ENCODE data around the gene PRR30.

PRR30 gene

GRCh38 chr2:27154488-27154887, 15.3 kb upstream of the PRR30 start:
- DNase-seq (ENCODE audit: low read depth in 3 of 3) = no peak

GRCh38 chr2:27152796-27153464, 13.7 kb upstream of the PRR30 start:
- no peak for DNase-seq (ENCODE audit: low read depth in 3 of 3)

DNA sequence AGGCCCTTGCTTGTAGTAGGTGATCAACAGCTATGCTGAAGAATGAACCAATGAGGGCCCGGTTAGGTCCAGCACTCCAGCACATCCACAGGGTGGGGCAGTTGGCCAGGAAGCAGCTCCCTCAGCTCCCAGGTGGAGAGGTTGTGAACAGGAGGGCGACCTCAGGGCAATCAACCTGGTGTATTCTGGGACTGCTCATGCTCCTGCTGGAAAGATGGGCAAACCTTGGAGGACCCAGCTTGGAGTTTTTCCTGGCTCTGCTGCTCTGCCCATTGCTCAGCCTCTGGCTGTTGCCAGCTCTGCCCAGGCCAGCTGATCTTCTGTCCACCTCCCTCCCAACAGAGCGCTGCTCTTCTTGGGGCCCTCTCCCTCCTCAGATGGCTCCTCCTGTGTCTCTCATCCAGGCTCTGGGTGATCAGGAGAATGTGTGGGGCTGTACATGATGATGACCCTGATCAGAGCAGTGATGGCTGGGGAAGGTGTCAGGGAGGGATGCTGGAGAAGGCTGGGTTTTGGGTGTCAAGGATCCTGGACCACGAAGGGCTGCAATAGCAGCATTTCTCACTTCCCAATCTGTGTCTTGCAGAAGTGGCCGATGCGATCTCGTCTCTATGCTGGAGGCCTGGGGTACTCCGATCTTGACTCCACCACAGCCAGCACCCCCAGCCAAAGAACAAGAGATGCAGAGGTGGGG, 13.0 kb upstream of the PRR30 start:
- no peak for DNase-seq (ENCODE audit: low read depth in 3 of 3)

- DNase-seq (ENCODE audit: low read depth in 3 of 3) = no peak
Observed at GRCh38 chr2:27150639-27151230, 11.5 kb upstream of the PRR30 start.

- no peak for DNase-seq (ENCODE audit: low read depth in 3 of 3)
Observed at GRCh38 chr2:27149570-27150405, 10.6 kb upstream of the PRR30 start.

- no peak for DNase-seq (ENCODE audit: low read depth in 3 of 3)
Observed at GRCh38 chr2:27148801-27149439, 9.7 kb upstream of the PRR30 start, which contains the start of gene TCF23. Gene TCF23 (plus strand): TSS chr2:27149004. CDS start chr2:27149134, 130 bp downstream.

DNA sequence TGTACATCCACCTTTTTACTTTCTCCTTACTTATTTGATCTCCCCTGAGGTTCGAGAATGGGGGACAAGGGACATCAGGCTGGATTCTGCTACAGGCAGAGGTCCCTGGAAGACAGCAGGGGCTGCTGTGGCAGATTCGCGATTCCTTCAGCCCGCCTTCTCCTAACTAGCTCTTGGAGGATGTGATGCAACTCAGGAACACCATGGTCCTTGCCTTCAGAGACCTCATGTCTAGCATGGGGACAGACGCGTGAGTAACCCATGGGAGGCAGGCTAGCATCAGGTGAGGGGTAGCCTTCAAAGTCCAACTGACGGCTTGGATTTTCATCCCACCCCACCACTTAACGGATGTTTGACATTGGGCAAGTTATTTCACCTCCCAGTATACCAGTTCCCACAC, 8.7 kb upstream of the PRR30 start:
- DNase-seq (ENCODE audit: low read depth in 3 of 3) = no peak

- no peak for DNase-seq (ENCODE audit: low read depth in 3 of 3)
Observed at GRCh38 chr2:27145682-27146081, 6.5 kb upstream of the PRR30 start.

- DNase-seq (ENCODE audit: low read depth in 3 of 3) = no peak
Observed at GRCh38 chr2:27143285-27143684, 4.1 kb upstream of the PRR30 start.

- DNase-seq (ENCODE audit: low read depth in 3 of 3) = no peak
Observed at GRCh38 chr2:27138111-27138510, 1.1 kb downstream of the PRR30 start.

GRCh38 chr2:27137322-27137935, 1.8 kb downstream of the PRR30 start:
- DNase-seq (ENCODE audit: low read depth in 3 of 3) = no peak

GRCh38 chr2:27136751-27137150, 2.5 kb downstream of the PRR30 start:
- DNase-seq (ENCODE audit: low read depth in 3 of 3) = no peak

GRCh38 chr2:27135478-27135955, 3.7 kb downstream of the PRR30 start:
- no peak for DNase-seq (ENCODE audit: low read depth in 3 of 3)

- no peak for DNase-seq (ENCODE audit: low read depth in 3 of 3)
Observed at GRCh38 chr2:27134781-27135477, 4.3 kb downstream of the PRR30 start.

DNA sequence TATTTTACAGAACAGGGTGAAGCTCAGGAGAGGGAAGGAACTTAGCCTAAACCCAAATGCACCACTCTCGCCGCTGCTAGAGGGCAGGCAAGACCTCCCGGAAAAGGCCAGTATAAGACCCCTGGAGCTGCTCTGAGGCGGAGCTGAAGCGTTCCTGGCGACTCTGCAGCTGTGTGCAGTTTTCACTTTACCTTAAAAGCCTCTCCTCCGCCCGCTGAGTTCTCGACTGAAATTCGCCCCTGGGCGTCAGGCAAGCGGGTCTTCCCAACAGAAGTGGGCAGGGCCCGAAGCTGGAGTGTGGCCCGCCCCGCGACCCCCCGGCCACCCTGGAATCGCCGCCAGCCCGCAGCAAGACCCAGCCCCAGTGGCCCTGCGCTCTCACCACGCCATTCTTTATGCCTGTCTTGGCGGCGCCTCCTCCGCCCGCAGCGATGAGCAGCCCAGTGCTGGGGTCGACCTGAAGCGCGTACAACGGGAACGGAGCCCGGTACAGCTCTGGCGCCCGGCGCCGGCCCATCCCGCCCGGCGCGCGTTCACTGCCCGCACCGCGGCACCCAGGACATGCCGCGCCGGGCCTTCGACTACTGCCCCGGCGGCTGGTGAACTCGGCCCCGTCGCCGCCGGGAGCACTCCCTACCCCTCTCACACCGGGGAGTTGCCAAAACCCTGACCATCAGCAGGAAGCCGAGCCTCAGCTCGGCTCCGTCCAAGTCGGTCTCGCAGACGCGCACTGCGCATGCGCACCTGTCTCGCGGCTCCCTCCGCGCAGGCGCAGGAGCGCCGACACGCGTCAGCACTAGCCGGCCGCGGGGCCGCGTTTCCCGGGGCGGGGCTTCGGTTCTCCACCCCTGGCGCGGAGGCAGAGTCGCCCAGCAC, 5.1 kb downstream of the PRR30 start, which contains the start of gene PREB:
PREB (minus strand) TSS at position 732 of the 876 bp plus-strand sequence; CDS start at position 517, 215 bp downstream.
- peak; percentile 96 to 97 (median 96) for DNase-seq (ENCODE audit: low read depth in 3 of 3)

GRCh38 chr2:27133195-27133875, 5.9 kb downstream of the PRR30 start:
- DNase-seq (ENCODE audit: low read depth in 3 of 3) = peak in 1 of 3 experiments; percentile 28

- DNase-seq (ENCODE audit: low read depth in 3 of 3) = no peak
Observed at GRCh38 chr2:27131429-27131828, 7.8 kb downstream of the PRR30 start.

DNA sequence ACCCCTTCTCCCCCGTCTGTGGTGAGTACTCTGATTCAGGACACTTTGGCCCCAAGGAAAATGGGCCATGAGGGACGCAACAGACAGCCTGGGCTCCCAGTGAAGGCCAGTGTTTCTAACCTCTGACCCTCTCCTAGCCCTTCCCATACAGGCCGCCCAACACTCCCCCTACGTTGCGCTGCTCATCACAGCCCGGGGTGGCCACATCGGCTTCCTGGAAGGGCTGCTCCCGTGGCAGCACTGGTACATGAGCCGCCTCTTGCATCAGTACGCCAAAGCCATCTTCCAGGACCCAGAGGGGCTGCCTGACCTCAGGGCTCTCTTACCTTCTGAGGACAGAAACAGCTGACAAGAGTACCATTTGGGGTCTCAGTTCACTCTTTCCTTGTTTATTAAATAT, 8.8 kb downstream of the PRR30 start:
- no peak for DNase-seq (ENCODE audit: low read depth in 3 of 3)

Measured in stimulated activated CD4-positive, alpha-beta T cell treated with anti-CD3 and anti-CD28 coated beads, TNF-alpha, amount 100 ng/mL, for 24 hours (primary cell).